NCI-H510A (cell line): ENCODE measurements around the gene RGS10.

Experiments used
- DNase-seq: peaks from one replicate; lab custom pipeline; 2025; lab: John Stamatoyannopoulos, UW

Gene RGS10

DNA sequence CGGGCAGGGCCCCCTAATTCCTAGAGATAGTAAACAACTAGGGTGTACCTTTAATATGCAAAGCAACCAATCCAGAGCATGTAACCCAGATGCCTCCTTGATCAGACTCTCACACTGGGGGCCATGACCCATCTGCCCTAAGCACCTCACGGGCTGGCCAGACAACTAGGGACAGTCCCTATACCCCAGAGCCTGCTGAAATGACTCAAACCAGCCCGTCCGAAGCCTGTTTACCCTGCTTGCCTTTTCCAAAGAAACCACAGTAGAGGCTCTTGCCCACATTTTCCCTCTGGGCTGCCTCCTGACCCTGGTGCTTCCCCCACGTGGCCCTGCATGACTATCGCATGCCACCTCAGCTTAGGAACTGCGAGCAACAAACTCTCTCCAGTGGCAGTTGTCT, 46.2 kb downstream of the RGS10 start:
- no peak for DNase-seq

- DNase-seq: no peak
These were observed 47.0 kb downstream of the RGS10 start for GRCh38 chr10:119495545-119495944.

GRCh38 chr10:119495021-119495505, 47.5 kb downstream of the RGS10 start:
- no peak for DNase-seq

- no peak for DNase-seq
These were observed 48.1 kb downstream of the RGS10 start for GRCh38 chr10:119494236-119495020.

GRCh38 chr10:119493155-119493554, 49.4 kb downstream of the RGS10 start:
- no peak for DNase-seq

GRCh38 chr10:119491966-119492757, 50.4 kb downstream of the RGS10 start:
- DNase-seq: no peak

DNA sequence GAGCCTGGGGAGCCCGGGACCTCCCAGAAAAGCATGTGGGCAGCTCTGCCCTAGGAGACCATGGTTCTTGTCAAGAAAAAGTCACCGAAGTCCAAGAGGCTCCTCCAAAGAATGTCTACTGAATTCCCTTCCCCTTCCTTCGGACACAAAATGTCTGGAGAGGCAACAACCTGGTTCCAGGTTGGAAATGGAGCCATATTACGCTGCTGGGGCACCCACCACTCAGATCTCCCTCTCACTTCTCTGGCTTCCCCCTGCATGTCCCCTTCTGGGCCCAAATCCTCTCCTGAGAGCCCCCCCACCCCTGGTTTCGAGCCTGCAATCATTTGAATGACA, 52.6 kb downstream of the RGS10 start:
- DNase-seq: no peak

DNA sequence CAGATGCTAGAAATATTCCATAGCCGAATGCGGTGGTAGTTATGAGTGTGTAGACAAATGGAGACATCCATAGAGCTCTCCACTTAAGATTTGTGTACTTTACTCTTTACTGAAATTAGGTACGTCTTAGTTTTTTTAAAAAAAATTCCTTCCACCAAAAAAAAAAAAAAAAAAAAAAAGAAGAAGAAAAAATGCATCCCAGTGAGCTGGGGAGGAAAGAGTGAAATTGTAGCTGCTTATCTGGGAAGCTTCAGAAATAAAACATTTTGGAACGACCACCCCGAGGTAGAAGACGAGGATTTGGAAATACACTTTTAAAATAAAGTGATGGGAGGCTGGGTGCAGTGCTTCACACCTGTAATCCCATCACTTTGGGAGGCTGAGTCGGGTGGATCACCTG, 53.8 kb downstream of the RGS10 start:
- no peak for DNase-seq

DNA sequence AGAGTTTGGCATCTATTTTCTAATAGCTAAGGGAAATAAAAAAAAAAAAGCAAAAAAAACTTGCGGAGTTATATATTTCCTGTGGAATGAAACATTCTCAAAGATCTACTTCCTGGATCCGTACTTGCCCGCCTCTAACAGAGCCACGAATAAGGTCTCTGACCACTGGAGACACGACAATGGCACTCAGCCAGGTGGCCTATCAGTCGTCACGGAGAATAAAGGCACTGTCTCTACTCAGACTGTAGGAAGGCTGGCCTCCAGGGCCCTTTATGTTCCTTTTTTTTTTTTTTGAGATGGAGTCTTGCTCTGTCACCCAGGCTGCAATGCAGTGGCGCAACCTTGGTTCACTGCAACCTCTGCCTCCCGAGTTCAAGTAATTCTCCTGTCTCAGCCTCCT, 58.7 kb downstream of the RGS10 start:
- DNase-seq: no peak

GRCh38 chr10:119483001-119483400, 59.5 kb downstream of the RGS10 start:
- no peak for DNase-seq

DNA sequence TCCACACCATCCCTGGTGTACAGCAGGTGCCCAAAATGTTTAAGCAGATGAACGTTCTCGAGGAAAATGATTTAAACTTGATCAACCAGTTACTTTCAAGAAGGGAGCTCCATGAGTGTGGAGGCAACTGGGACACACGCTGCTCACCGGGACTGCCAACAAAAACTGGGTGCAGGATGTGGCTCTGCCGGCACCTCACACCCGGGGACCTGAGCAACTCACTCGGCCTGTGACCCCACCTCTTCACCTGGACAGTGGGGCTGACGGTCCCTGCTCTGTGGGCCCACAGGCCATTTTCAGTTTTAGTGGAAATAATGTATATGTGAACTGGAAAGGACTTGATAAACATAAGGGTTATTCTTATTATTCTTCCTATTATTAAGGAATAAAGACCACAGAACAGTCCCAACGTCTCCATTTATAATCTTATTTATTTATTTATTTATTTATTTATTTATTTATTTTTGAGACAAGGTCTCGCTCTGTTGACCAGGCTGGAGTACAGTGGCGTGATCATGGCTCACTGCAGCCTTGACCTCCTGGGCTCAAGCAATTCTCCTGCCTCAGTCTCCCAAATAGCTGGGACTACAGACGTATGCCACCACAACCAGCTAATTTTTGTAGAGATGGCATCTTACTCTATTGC, 60.6 kb downstream of the RGS10 start:
- DNase-seq: no peak

DNA sequence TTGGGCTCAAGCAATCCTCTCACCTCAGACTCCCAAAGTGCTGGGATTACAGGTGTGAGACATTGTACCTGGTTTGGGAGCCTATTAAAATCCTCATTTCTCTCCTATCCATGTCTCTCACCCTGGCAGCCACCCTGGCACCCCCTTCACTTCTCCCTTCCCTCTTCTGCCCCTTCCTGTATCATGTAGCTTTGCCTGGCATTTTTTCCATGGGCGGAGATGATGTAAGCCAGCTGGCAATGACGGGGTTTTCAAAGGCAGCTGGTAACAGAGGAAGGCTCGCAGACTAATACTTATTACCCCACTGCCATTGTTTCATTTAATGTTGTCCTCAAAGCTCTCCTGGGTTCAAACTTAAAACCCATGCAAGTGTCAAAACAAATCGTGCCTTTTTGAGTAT, 61.9 kb downstream of the RGS10 start:
- no peak for DNase-seq

DNA sequence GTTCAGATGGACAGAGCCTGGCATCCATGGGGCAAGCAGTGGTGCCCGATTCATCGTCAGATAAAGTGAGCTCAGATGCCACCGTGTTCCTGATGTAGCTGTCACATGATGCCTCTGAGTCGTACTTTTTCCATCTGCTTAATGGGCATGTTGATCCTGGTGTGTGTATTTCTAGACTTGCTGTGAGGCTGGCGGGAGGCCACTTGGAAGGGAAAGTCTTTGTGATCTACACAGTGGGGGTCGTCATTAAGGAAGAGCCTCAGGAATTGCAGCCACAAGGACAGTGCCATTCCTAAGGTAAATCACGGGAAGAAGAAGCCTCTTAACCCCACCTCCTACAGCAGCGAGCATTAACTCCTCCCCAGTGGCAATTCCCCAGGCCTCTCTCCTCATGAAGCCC, 63.0 kb downstream of the RGS10 start:
- DNase-seq: no peak

DNA sequence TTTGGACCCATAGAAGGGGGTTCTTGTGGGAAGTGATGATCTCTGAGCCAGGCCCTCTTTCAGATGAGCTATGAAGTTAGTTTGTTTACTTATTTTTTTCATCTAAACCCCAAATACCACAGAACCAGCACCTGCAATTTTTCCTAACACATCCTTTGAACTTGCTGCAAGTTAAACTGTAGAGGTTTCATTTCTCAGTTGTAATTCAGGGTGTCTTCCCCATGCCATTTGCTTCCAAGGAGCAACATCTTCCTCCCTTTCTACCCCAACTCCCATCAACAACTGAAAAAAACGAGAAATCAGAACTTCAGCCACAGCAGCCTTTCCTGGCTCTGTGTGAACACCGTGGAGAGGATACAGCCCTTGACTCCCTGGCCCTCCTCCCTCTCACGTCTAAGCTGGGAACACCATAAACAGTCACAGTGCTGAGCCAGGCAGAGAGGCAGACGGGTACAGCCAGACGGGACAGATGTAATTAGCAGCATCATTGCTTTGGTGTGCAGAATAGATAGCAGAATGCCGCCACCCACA, 63.6 kb downstream of the RGS10 start:
- no peak for DNase-seq

GRCh38 chr10:119478111-119478802, 64.3 kb downstream of the RGS10 start:
- DNase-seq: no peak

GRCh38 chr10:119477444-119477843, 65.1 kb downstream of the RGS10 start:
- DNase-seq: no peak

GRCh38 chr10:119474606-119475005, 67.9 kb downstream of the RGS10 start:
- no peak for DNase-seq

DNA sequence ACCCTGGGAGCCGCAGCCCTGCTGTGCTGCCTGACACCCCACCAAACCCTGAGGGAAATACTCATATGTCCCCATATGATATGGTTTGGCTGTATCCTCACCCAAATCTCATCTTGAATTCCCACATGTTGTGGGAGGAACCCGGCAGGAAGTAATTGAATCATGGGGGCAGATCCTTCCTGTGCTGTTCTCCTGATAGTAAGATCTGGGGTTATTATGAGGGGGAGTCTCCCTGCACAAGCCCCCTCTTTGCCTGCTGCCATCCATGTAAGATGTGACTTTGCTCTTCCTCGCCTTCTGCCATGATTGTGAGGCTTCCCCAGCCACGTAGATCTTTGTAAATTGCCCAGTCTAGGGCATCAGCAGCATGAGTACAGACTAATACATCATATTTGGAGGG, 68.7 kb downstream of the RGS10 start:
- DNase-seq: no peak

GRCh38 chr10:119470920-119471702, 71.4 kb downstream of the RGS10 start:
- no peak for DNase-seq

DNA sequence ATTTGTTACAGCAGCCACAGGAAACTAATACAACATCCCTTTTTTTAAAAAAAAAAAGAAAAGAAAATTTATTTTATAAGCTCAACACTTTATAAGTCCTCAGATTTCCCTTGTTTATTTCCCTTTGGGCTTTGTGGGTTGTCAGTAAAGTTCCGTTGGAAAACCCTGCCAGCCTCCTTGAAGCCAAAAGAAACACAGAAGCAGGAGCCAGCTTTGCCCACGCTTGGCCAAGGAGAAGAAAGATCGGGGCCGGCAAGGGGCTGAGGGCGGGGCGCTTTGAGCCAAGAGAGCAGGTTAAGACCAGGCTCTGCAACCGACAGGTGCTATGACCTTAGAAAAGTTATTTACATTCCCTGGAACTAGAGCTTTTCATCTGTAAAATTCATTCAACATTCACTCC, 72.7 kb downstream of the RGS10 start:
- DNase-seq: no peak

DNA sequence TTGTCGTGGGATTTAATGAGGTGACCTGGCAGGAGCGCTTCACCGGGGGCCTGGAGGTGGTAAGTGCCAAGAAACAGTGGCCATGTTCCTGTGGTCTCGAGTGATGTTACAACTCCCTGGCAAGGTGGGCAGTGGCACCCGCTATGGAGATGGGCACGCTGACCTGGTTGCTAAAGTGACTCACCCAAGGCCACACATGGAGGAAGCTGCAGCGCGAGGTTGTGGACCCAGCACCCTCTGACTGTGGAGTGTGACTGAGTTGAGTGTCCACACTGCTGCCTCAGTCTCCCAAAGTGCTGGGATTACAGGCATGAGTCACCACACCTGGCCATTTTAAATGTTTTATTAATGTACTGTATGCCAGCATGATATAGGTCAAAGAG, 73.2 kb downstream of the RGS10 start:
- no peak for DNase-seq
